ENCODE measurements around the gene NFIX. TPM values are rescaled to one million over a fixed set of nuclear protein-coding genes. Genes with fewer than 3 reads are reported as not detected.

NFIX gene
- total and polyA plus RNA-seq, 9 of the 15 experiments (the other 6 are each of a cell fraction or from before 2014, with no cell fraction given), result 0.28 to 26.8 (median 5.4) TPM

DNA sequence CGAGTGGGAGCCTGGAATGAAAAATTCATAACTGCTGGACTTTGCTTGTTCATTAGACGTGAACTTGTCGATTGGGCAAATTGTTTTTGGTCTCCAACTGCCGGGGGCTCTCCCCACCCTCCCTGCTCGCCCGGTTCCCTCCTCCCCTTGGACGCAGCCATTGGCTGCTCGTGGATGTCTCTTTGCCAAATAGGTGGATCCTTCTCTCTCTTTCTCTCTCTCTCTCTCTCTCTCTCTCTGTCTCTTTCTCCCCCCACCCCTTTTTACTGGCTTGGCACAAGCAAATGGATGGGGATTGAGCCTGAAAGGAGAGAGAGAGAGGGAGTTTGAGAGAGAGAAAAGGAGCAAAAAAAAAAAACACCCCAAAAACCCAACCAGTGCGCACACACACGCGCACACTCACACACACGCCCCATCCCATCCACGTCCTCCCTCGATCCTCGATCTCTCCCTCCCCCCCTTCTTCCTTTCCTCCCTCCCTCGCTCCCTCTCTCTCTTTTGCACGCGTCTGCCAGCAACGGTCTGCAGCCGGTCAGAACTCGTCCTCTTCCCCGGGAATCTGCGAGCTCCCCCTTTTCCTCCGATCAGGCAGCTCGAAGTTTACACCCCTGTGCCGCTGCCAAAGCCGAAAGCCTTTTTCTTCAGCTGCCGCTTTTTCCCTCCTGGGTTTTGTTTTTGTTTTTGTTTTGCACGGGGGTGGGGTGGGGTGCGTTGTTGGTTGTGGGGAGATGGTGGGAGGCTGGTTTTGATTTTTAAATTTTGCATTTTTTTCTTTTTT is 27.8 kb downstream of the NFIX start (continued):
- TF ChIP-seq, protein P1, sequence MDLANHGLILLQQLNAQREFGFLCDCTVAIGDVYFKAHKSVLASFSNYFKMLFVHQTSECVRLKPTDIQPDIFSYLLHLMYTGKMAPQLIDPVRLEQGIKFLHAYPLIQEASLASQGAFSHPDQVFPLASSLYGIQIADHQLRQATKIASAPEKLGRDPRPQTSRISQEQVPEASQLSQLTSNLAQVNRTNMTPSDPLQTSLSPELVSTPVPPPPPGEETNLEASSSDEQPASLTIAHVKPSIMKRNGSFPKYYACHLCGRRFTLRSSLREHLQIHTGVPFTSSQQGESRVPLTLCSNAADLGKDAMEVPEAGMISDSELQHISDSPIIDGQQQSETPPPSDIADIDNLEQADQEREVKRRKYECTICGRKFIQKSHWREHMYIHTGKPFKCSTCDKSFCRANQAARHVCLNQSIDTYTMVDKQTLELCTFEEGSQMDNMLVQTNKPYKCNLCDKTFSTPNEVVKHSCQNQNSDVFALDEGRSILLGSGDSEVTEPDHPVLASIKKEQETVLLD (IDR thresholded peaks at IDR 0.05), result peak; percentile 47; the same call in 1 of the 2 replicates
- TF ChIP-seq ZNF3 (CRISPR knock-in tag; IDR thresholded peaks at IDR 0.05), result no peak
- TF ChIP-seq BRCA1 (IDR thresholded peaks at IDR 0.05), result no peak
- TF ChIP-seq BRCA1 (CRISPR knock-in tag; IDR thresholded peaks at IDR 0.05), result no peak
- TF ChIP-seq, protein P2, sequence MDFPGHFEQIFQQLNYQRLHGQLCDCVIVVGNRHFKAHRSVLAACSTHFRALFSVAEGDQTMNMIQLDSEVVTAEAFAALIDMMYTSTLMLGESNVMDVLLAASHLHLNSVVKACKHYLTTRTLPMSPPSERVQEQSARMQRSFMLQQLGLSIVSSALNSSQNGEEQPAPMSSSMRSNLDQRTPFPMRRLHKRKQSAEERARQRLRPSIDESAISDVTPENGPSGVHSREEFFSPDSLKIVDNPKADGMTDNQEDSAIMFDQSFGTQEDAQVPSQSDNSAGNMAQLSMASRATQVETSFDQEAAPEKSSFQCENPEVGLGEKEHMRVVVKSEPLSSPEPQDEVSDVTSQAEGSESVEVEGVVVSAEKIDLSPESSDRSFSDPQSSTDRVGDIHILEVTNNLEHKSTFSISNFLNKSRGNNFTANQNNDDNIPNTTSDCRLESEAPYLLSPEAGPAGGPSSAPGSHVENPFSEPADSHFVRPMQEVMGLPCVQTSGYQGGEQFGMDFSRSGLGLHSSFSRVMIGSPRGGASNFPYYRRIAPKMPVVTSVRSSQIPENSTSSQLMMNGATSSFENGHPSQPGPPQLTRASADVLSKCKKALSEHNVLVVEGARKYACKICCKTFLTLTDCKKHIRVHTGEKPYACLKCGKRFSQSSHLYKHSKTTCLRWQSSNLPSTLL (IDR thresholded peaks at IDR 0.05), result peak; percentile 70
- TF ChIP-seq SNIP1 (IDR thresholded peaks at IDR 0.05; ENCODE audit: low read depth), result no peak
- peak; percentile 78 for TF ChIP-seq NEUROD1 (IDR thresholded peaks at IDR 0.05; ENCODE audit: borderline replicate concordance, low read depth, low read length, partially characterized antibody)
- no peak for TF ChIP-seq CBFB (CRISPR knock-in tag; IDR thresholded peaks at IDR 0.05)
- peak; percentile 45 for TF ChIP-seq KDM5B (IDR thresholded peaks at IDR 0.05; ENCODE audit: insufficient replicate concordance, low read depth, low read length)
- TF ChIP-seq ZNF165 (CRISPR knock-in tag; IDR thresholded peaks at IDR 0.05; ENCODE audit: borderline replicate concordance), result no peak
- peak; percentile 78; the same call in 1 of the 2 replicates for TF ChIP-seq L3MBTL2 (IDR thresholded peaks at IDR 0.05)
- peak; percentile 50; the same call in 1 of the 2 replicates for TF ChIP-seq ARID1B (IDR thresholded peaks at IDR 0.05)
- TF ChIP-seq, protein P3, sequence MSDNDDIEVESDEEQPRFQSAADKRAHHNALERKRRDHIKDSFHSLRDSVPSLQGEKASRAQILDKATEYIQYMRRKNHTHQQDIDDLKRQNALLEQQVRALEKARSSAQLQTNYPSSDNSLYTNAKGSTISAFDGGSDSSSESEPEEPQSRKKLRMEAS (CRISPR knock-in tag; IDR thresholded peaks at IDR 0.05), result peak; percentile 68
- TF ChIP-seq KDM4B (IDR thresholded peaks at IDR 0.05; ENCODE audit: borderline replicate concordance in 2 of 2, low read depth in 1 of 2), result no peak
- no peak for TF ChIP-seq ESRRA (IDR thresholded peaks at IDR 0.05; ENCODE audit: borderline replicate concordance, low read depth)
- TF ChIP-seq SLC30A9 (CRISPR knock-in tag; IDR thresholded peaks at IDR 0.05), result no peak
- TF ChIP-seq ZNF668 (CRISPR knock-in tag; IDR thresholded peaks at IDR 0.05), result no peak
- no peak for TF ChIP-seq MYBL2 (IDR thresholded peaks at IDR 0.05; ENCODE audit: low read depth)
- no peak for TF ChIP-seq MYBL2 (CRISPR knock-in tag; IDR thresholded peaks at IDR 0.05; ENCODE audit: borderline replicate concordance)
